KBM-7 (cell line): ENCODE measurements around the gene HELZ2.
A peak's percentile ranks its signal among the peaks of the same experiment; 100 is the strongest.

Experiments used
- DNase-seq: peaks from one replicate; pipeline ENCODE4 v3.0.0-alpha.2; 2015
- in situ Hi-C: fragments of 300-500 bp; cut with MboI; formaldehyde crosslinking; loops from 2 replicates; pipeline ENCODE4 v1.14.3; 2020; ENCODE audit warnings: low sequenced_read_pairs, low pct_unique_long_range_greater_than_20kb, mixed read lengths

Gene HELZ2

GRCh38 chr20:63544241-63544957 is 29.6 kb downstream of the HELZ2 start:
- DNase-seq: no peak
- in situ Hi-C loops: no loop called here

DNA sequence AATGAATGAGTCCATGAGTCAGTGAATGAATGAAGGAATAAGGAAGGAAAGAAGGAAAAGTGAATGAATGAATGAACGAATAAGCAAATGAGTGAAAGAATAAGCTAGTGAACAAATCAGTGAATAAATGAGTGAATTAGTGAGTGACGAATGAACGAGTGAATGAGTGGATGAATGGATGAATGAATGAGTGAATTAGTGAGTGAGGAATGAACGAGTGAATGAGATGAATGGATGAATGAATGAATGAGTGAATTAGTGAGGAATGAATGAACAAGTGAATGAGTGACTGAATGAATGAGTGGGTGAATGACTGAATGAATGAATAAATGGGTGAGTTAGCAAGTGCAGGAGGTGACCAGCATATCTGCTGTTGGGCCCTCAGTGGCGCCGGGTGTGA is 30.3 kb downstream of the HELZ2 start:
- DNase-seq: no peak
- in situ Hi-C loops: no loop called here

DNA sequence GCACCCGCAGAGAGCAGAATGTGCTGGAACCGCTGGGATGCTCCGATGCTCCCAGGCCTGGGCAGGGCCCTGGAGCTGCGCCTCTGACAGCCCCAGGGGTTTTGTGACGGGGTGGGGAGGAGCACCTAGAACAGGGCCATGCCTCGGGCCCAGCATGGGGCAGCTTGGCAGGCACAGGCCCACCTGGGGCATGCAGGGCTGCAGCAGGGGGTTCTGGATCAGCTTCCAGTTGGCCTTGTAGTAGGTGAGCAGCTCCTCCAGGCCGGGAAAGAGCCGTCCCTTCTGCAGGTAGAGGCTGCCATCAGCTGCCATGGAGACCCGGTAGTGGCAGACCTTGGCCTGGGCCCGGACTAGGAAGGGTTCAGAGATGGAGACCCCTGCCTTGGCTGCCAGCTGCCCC is 30.9 kb downstream of the HELZ2 start:
- in situ Hi-C loops: no loop called here
- DNase-seq: no peak

DNA sequence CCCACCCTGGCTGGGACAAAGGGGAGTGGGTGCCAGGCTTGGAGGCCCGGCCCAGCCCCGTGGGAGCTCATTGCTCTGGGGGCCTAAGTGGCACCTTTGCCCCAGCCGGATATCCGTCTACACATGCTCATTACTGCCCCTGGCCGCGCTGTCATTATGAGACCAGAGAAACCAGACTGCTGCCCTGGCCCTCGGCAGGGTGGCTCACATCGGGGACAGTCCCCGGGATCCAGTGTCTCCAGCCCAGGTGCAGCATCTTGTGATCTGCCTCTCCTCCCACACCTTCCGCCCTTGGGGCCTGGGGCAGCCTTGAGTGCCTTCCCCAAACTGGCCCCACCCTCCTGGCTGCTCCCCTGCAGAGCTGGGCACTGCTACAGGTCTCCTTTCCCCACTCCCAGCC is 31.3 kb downstream of the HELZ2 start:
- in situ Hi-C loops: no loop called here
- DNase-seq: no peak

DNA sequence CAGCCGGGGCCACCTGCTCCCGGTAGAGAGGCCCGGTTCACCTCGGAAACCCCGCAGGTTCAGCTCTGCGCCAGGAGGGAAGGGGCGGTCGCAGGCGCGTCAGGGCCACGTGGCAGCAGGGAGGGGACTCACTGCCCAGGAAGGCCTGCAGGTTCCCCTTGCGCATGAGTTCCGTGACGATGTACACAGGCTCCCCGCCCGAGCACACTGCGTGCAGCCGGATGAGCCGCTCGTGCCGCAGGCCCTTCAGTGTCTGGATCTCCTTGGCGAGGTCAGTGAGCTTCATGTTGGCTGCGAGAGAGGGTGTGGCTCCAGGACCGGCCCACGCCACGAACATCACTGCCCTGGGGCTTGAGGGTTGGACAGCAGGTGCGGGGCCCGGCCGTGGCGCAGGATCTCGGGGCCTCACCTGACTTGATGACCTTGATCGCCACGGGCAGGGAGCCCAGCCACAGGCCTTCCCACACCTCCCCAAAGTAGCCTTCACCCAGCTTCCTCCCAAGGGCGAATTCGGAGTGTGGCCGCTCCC is 31.9 kb downstream of the HELZ2 start:
- in situ Hi-C loops: no loop called here
- DNase-seq: no peak

DNA sequence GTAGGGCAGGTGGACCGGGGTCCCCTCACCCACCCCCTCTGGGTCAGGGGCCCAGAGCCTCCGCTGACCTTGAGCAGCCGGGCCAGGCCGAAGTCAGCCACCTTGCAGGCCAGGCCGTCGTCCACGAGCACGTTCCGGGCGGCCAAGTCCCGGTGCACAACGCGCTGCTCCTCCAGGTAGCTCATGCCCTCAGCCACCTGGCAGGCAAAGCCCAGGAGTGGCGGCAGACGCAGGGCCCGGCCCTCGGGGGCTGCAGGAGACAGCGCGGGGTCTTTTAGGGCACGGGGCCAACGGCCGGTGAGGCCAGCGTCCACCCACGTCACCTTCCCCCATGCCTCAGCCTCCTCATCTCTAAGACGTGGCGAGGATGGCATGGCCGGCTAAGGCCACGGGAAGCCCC is 32.7 kb downstream of the HELZ2 start:
- DNase-seq: no peak
- in situ Hi-C loops: no loop called here

DNA sequence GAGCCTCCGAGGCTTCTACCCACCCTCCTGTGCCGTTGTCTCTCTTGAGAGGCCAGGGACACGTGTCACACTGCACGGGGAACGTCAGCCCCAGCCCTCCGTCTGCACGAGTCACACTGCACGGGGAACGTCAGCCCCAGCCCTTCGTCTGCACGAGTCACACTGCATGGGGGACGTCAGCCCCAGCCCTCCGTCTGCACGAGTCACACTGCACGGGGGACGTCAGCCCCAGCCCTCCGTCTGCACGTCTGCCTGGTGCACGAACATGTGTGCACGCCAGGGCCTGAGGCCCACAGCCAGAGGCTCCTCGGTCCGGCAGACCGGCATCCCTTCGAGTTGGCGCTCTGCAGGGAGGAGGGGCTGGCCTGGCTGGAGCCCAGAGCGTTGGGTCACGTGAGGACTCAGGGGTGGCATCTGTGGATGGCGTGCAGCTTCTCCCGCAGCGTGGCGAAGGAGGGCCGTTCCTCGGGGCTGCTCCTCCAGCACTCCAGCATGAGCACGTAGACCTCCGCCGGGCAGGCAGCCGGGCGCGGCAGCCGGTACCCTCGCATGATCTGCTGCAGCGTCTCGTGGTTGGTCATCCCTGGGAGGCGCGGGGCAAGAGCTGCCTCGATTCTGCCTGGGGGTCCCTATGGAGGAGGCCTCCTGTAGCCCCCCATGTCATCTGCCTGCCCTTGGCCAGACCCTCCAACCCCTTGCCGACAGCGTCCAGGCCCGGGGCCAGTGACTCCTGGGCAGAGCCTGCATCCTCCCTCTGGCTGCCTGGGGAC is 33.4 kb downstream of the HELZ2 start:
- in situ Hi-C loops: no loop called here
- DNase-seq: no peak

DNA sequence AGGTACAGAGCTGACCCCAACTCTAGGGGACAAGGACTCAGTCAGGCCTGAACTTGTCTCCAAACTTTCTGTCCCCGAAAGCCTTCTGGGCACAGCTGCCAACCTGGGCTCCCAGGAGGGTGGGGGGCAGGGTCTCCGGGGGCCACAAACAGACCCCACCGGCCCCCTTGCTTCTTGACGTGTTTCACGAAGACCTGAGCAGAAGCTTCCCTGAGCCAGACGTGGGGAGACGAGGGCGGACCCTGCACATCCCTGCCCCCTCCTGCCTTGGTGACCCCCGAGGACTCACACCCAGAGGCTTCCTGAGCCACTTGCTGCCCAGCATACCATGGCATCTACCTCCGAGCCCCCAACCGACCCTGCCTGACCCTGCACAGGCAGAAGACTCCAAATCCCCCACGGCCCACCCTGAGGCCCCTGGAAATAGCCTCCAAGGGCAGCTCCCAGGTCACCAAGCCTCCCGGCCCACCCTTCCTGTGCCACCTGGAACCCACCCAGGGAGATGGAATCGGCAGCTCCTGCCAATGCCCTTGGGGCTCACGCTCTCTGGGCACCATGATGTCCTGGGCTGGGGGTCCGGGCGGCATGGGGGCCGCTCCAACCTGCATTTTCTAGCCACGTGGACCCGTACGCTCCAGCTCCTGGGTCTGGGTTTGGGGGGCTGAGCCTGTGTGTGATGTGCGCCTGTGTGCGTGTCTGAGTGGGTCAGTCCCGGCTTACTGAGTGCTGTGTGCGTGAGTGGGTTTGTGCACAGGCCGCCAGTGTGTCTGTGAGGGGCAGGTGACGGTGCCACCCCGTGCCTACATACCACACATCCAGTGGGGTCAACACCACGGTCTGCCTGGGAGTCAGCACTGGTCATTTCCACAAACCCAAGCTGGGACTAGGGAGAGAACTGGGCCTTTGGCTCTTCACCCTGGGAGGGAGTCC is 34.3 kb downstream of the HELZ2 start:
- no peak for DNase-seq
- in situ Hi-C loops: no loop called here

DNA sequence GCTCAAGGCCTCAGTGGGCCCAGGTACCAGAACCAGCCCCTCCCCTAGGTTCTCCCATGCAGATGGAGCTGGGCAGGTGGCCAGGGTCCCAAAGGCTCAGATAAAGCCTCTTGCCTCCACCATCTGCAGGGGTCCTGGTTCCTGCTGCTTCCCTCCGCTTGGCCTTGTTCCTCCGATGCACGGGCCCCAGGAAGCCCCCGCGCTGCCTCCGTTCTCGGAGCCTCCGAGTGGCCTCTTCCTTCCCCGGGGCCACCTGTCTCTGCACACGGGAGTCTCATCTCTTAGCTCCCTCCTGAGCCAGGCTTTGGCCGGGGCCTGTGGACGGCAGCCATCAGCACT is 35.0 kb downstream of the HELZ2 start:
- DNase-seq: no peak
- in situ Hi-C loops: no loop called here

DNA sequence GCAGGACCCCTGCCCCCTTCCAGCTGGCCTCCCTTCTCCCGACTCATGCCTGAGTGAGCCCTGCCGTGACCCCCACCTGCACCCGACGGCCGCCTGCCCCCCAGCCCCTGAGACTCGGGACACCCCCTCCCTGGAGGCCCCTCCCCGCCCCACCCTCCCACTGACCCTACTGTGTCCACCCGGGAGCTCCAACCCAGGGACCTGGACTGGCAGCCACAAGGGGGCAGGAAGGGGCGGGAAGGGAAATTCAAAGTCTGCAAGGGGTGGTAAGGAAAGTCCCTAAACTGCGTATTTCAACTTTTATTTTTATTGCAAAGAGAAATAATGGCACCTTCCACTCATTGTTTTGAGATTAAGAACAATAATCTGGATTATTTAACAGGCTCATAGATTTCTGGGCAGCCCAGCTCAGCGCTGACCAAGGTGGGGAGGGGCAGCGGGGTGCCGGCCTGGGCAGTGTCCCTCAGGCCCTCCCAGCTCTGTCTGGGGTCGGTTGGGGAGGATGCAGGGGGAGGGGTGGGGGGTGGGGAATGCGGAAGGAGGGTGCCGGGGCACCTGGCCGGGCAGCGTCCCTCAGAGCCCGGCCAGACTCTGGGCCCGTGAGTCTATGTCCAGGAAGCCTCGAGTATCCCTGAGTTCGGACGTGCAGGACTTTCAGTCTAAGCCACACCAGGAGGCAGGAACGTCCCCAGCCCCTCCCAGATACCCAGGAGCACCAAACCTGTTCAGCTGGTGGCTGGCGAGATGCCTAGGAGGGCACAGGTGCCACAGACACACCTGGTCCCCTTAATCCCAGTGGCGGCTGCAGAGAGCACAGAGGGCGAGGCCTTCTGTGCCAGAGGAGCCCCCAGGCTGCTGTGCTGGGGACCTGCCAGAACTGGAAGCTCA is 35.6 kb downstream of the HELZ2 start:
- in situ Hi-C loops: no loop called here
- DNase-seq: no peak

GRCh38 chr20:63537525-63538203 is 36.4 kb downstream of the HELZ2 start:
- peak; percentile 84 for DNase-seq
- in situ Hi-C loops: no loop called here

DNA sequence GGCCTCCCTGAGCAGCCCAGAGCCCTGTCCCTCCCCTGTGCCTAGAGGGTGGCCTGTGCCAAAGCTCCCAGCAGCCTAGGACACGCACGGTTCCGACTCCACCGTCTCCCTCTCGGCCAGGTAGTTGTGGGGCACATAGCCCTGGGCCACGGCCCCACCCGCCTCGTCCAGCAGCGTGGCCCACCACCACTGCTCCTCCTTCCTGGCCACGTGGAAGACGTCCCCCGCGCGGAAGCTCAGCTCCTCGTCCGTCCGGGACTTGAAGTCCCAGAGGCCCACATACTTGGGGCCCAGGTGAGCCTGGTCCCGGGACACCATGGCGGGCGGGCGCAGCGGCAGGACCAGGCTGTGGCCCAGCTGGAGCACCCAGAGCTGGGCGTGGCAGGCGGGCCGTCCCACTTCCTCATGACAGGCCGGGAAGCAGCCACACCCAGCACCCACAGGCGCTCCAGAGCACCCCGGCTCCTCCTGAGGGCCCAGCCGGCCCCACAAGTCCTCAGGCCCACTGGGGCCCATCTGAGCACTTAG is 37.0 kb downstream of the HELZ2 start, which contains the start of gene PTK6:
Gene PTK6, minus strand, starts transcription at position 380 of the 528 bp plus-strand sequence. Its CDS starts 62 bp downstream, at position 318.
- no peak for DNase-seq
- in situ Hi-C loops: no loop called here

GRCh38 chr20:63536241-63536977 is 37.6 kb downstream of the HELZ2 start:
- in situ Hi-C loops: no loop called here
- DNase-seq: no peak

DNA sequence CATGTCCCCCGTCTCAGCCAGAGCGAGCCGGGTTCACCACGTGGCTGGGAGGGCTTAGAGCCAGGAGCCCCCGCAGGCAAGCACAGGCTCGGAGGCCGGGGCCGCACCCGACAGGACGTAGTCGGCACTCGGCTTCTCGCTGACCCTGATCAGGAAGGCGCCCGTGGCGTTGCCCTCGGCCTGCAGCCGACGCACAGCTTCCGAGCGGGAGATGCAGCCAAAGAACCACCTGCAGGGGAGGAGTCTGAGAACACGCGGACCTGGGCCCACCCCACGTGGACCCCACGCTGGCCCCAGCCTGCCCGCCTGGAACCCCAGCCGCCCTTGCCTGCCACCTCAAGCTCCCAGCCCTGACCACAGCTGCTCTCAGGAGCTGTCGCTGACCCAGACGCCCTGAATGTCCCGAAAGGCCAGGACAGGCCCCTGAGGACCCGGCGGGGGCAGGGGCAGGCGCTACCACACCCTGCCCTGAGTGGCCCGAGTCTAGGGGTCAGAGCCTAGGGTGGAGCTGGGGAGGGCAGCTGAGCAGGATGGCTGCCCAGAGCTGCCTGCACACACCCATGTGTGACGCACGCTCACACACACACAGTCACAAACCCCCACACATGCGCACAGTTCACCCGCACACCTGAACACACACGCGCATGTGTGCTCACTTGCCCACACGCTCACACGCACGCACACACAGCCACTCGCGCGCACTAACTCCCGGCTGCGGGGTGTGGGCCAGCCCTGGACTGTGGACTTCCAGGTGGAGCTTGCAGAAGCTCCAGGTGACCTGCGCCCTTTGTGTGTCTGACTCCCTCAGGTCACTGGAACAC is 39.0 kb downstream of the HELZ2 start:
- in situ Hi-C loops: no loop called here
- DNase-seq: no peak

DNA sequence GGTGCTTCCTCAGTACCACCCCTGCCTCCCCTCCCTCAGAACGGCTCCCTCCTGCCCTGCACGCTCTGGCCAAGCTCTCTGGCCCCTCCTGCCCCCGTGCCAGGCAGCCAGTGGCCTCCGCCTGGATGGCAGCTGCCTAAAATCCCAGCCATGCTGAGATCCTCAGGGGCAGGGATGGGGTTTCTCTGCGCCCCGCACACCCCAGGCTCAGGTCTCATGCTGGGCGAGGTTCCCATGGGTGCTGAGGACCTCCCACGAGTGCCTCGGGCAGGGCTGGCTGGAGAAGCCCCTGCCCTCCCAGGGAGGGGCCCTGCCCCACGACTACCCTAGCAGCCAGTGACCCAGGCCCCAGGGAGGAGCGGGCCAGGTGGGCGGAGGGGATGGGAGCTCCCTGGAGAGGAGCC is 39.6 kb downstream of the HELZ2 start:
- DNase-seq: no peak

DNA sequence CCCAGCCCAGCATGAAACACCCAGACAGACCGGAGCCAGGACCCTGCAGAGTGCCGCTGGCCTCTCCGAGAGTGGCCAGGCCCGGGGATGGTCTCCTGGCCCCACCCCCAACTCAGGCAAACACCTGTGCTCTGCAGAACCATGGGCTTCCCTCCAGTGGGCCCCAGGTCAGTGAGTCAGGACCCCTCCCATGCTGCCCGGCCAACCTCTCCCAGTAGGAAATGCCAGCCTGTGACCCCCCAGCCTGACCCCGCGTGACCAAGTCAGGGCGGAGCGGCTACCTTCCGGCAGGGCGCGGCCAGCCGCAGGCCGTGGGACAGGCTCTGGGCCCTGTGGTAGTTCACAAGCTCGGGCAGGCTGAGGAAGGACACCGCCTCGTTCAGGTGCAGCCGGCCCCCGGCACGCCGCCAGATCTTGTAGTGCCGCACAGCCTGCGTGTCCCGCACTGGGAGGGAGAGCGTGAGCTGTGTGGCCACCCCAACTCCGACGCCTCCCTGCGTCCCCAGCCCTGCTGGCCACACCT is 40.1 kb downstream of the HELZ2 start:
- no peak for DNase-seq
- in situ Hi-C loops: no loop called here

More for the DNA sequence above, 39.6 kb downstream of the HELZ2 start:
- in situ Hi-C loops: no loop called here
